A673 (cell line): ENCODE measurements around the gene PLIN5. TPM values are rescaled to one million over a fixed set of nuclear protein-coding genes. Genes with fewer than 3 reads are reported as not detected.

Source experiments
- BruUV-seq: library from RNA; stranded (reverse); fragments of 400-500 nt; replicated peaks from 2 replicates; lab custom pipeline; 2021; lab: Mats Ljungman, UMichigan
- CTCF ChIA-PET: fragments of 300-600 bp; sonication (Branson Sonifier 250); formaldehyde crosslinking; loops from one replicate; lab custom pipeline; 2022; ENCODE audit warnings: antibody characterized with exemption; lab: Charles Lee
- POLR2A ChIA-PET: fragments of 300-600 bp; sonication (Branson Sonifier 250); formaldehyde crosslinking; loops from one replicate; lab custom pipeline; 2022; ENCODE audit warnings: antibody characterized with exemption; ENCODE audit not compliant: low non-redundant PET; lab: Charles Lee
- DNase-seq: peaks from one replicate; pipeline ENCODE4 v3.0.0-alpha.2; 2015; ENCODE audit warnings: low spot score
- H3K27ac ChIP-seq: fragments of 200-600 bp; sonication (generic); 2 replicates; pipeline ENCODE4 v1.5.1; 2016; ENCODE audit warnings: mixed run types, low read depth, mild to moderate bottlenecking, mixed read lengths, antibody characterized with exemption, low read length; ENCODE audit not compliant: poor library complexity, severe bottlenecking
- H3K27me3 ChIP-seq: fragments of 200-600 bp; sonication (generic); replicated peaks from 2 replicates; pipeline ENCODE4 v1.6.1; 2017; ENCODE audit warnings: mixed run types, low read depth, mild to moderate bottlenecking, mixed read lengths, antibody characterized with exemption, low read length; ENCODE audit not compliant: insufficient read depth, poor library complexity
- H3K36me3 ChIP-seq: fragments of 200-600 bp; sonication (generic); 2 replicates; pipeline ENCODE4 v1.6.1; 2016; ENCODE audit warnings: mixed run types, mild to moderate bottlenecking, mixed read lengths, antibody characterized with exemption, low read length; ENCODE audit not compliant: insufficient read depth, poor library complexity, severe bottlenecking
- H3K4me1 ChIP-seq: fragments of 200-600 bp; sonication (generic); 2 replicates; pipeline ENCODE4 v1.6.1; 2017; ENCODE audit warnings: mixed run types, mild to moderate bottlenecking, mixed read lengths, antibody characterized with exemption, low read length; ENCODE audit not compliant: insufficient read depth, poor library complexity, severe bottlenecking
- H3K4me3 ChIP-seq: fragments of 200-600 bp; sonication (generic); 2 replicates; pipeline ENCODE4 v1.5.1; 2016; ENCODE audit warnings: low read depth, mixed run types, mild to moderate bottlenecking, mixed read lengths, low read length; ENCODE audit not compliant: poor library complexity, severe bottlenecking
- H3K9me3 ChIP-seq: fragments of 200-600 bp; sonication (generic); 2 replicates; pipeline ENCODE4 v1.6.1; 2016; ENCODE audit warnings: mixed run types, low read depth, mild to moderate bottlenecking, mixed read lengths, antibody characterized with exemption, low read length; ENCODE audit not compliant: poor library complexity, severe bottlenecking
- CTCF ChIP-seq: fragments of 300-800, 200-600 bp; sonication (generic); conservative IDR thresholded peaks from 2 replicates; pipeline ENCODE4 v1.5.1; 2017; ENCODE audit warnings: low read depth, mild to moderate bottlenecking, antibody characterized with exemption, low read length, moderate library complexity, mixed read lengths
- EZH2 ChIP-seq: fragments of 200-600 bp; sonication (generic); IDR thresholded peaks from 2 replicates; pipeline ENCODE4 v1.6.1; 2017; ENCODE audit warnings: borderline replicate concordance, low read depth, mild to moderate bottlenecking, mixed read lengths, antibody characterized with exemption, low read length; ENCODE audit not compliant: poor library complexity, severe bottlenecking
- intact Hi-C: fragments of 100-400 bp; cut with micrococcal nuclease; formaldehyde crosslinking; loops from one replicate; pipeline ENCODE4 v1.10.0; 2022; ENCODE audit not compliant: unreplicated experiment
- total RNA-seq: library from RNA; stranded (reverse); gene quantifications from 2 replicates; pipeline ENCODE4 v1.2.3, GENCODE V29; 2021

Gene PLIN5
- total RNA-seq, 1 experiment from 2014 or later = 3.0 TPM

- H3K4me3 ChIP-seq = no peak overlapping the region
- no peaks in the 10 kb centered on the region for H3K27me3 ChIP-seq
- H3K9me3 ChIP-seq = no peaks in the 10 kb centered on the region
- no peak for TF ChIP-seq EZH2
- TF ChIP-seq CTCF = no peak
- CTCF ChIA-PET = no interaction called here
- POLR2A ChIA-PET = no interaction called here
- intact Hi-C loops = no loop called here
- no peaks in the 10 kb centered on the region for H3K36me3 ChIP-seq
- no peak overlapping the region for H3K27ac ChIP-seq
- no peak for DNase-seq
- no peaks in the 10 kb centered on the region for H3K4me1 ChIP-seq
- no TSS peak for BruUV-seq
Observed at GRCh38 chr19:4511300-4512054, 23.5 kb downstream of the PLIN5 start.

DNA sequence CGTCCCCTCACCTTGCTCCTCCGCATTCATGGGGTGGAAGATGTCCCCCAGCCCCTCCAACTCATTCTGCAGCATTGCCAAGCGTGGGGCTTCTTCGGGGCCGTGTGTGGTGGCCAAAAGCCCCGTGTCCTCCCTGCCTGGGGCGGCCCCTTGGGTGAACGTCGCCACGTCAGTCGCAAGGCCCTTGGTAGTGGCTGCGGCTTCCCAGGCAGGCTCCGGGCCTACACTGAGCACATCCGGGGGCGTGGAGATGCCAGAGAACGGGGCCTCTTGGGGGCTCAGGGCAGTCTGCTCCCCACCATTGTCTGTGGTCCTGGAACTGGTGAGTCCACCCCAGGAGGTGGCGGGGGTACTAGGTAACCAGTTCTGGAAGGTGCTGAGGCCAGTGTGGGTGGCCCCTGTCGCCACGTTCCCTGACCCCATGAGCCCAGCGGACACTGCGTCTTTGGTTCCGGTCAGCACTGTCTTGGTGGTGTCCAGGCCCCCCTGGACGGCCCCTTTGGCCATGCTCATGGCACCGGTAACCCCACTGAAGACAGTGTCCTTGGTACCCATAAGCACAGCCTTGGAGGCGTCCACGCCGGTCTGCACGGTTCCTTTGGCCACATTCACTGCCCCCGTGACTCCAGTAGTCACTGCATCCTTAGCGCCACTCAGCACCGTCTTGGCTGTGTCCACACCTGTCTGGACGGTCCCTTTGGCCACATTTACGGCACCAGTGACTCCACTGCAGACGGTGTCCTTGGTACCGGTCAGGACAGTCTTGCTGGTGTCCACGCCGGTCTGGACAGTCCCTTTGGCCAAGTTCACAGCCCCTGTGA is 24.4 kb downstream of the PLIN5 start:
- H3K4me1 ChIP-seq = no peaks in the 10 kb centered on the region
- intact Hi-C loops = no loop called here
- DNase-seq = no peak
- no peaks in the 10 kb centered on the region for H3K36me3 ChIP-seq
- H3K27me3 ChIP-seq = no peaks in the 10 kb centered on the region
- no peak overlapping the region for H3K27ac ChIP-seq
- no TSS peak for BruUV-seq
- ChIA-PET POLR2A (no interaction called here), CTCF (no interaction called here)
- TF ChIP-seq CTCF (no peak), EZH2 (no peak)
- no peak overlapping the region for H3K4me3 ChIP-seq
- no peaks in the 10 kb centered on the region for H3K9me3 ChIP-seq

DNA sequence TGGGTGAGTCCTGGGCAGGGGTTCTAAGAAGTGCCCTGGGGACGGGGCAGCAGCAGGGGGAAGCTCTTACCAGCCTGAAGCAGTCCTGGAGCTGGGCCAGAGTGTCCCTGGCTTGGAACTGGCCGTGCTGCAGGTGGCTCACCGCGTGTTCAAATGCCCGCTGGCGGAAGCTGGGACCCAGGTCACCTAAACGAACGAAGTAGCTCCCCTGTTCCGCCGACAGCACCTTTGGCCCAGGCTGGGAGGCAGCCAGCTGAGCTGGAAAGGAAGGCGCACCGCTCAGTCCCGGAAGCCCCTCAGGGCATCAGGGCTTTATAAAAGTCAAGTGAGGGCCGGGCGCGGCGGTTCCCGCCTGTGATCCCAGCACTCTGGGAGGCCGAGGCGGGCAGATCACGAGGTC is 26.3 kb downstream of the PLIN5 start:
- TF ChIP-seq EZH2 (no peak), CTCF (no peak)
- Histone ChIP-seq H3K4me3 (no peak overlapping the region), H3K36me3 (no peaks in the 10 kb centered on the region), H3K4me1 (no peaks in the 10 kb centered on the region), H3K27me3 (no peaks in the 10 kb centered on the region), H3K9me3 (no peaks in the 10 kb centered on the region), H3K27ac (no peak overlapping the region)
- ChIA-PET POLR2A (interaction anchor here (0.6 kb wide), 1 partner anchor 131 kb away, joined by 13 read pairs; no protein-coding TSS in a partner anchor), CTCF (no interaction called here)
- no TSS peak for BruUV-seq
- intact Hi-C loops = no loop called here
- DNase-seq = no peak
